ENCODE results near the gene IFT88. TPM values are rescaled to one million over a fixed set of nuclear protein-coding genes. Genes with fewer than 3 reads are reported as not detected.

IFT88 gene
- total RNA-seq, 1 experiment from 2014 or later = 12.3 TPM

DNA sequence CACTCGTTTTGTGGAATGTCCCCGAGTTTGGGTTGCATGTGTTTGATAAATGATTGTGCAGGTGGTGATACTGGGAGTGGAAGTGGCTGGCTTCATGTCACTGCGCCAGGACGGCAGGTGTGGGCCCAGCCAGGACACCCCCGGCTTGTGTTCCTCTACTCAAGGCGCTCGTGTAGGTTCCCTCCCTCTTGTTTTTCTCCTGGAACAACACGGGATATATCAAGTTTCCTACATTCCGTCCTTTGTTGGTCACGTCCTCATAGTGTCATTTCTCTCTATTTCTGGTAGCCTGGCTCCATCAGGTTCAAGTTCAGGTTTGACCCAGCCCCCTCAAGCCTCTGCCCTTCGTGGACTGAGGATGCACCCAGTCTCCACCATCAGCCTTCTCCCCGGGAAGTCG lies 152.8 kb downstream of the IFT88 start:
- POLR2A ChIA-PET = no interaction called here
- DNase-seq (ENCODE audit: low read depth, low spot score) (no peak), ATAC-seq (no peak)
- Histone ChIP-seq H3K4me1 (ENCODE audit: control insufficient read depth, insufficient read depth, low read length) (no peaks in the 10 kb centered on the region), H3K9me3 (ENCODE audit: control insufficient read depth, insufficient read depth, low read depth, low read length) (no peaks in the 10 kb centered on the region), H3K4me3 (ENCODE audit: low read depth in 2 of 2, low read length in 2 of 2) (no peak overlapping the region), H3K36me3 (ENCODE audit: control insufficient read depth, insufficient read depth, low read length) (no peaks in the 10 kb centered on the region), H3K27ac (ENCODE audit: low read length) (no peak overlapping the region), H3K27me3 (ENCODE audit: control insufficient read depth, insufficient read depth, low read length) (no peaks in the 10 kb centered on the region)
- TF ChIP-seq, protein P1, sequence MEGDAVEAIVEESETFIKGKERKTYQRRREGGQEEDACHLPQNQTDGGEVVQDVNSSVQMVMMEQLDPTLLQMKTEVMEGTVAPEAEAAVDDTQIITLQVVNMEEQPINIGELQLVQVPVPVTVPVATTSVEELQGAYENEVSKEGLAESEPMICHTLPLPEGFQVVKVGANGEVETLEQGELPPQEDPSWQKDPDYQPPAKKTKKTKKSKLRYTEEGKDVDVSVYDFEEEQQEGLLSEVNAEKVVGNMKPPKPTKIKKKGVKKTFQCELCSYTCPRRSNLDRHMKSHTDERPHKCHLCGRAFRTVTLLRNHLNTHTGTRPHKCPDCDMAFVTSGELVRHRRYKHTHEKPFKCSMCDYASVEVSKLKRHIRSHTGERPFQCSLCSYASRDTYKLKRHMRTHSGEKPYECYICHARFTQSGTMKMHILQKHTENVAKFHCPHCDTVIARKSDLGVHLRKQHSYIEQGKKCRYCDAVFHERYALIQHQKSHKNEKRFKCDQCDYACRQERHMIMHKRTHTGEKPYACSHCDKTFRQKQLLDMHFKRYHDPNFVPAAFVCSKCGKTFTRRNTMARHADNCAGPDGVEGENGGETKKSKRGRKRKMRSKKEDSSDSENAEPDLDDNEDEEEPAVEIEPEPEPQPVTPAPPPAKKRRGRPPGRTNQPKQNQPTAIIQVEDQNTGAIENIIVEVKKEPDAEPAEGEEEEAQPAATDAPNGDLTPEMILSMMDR (IDR thresholded peaks at IDR 0.05) = no peak
- TF ChIP-seq, protein P2, sequence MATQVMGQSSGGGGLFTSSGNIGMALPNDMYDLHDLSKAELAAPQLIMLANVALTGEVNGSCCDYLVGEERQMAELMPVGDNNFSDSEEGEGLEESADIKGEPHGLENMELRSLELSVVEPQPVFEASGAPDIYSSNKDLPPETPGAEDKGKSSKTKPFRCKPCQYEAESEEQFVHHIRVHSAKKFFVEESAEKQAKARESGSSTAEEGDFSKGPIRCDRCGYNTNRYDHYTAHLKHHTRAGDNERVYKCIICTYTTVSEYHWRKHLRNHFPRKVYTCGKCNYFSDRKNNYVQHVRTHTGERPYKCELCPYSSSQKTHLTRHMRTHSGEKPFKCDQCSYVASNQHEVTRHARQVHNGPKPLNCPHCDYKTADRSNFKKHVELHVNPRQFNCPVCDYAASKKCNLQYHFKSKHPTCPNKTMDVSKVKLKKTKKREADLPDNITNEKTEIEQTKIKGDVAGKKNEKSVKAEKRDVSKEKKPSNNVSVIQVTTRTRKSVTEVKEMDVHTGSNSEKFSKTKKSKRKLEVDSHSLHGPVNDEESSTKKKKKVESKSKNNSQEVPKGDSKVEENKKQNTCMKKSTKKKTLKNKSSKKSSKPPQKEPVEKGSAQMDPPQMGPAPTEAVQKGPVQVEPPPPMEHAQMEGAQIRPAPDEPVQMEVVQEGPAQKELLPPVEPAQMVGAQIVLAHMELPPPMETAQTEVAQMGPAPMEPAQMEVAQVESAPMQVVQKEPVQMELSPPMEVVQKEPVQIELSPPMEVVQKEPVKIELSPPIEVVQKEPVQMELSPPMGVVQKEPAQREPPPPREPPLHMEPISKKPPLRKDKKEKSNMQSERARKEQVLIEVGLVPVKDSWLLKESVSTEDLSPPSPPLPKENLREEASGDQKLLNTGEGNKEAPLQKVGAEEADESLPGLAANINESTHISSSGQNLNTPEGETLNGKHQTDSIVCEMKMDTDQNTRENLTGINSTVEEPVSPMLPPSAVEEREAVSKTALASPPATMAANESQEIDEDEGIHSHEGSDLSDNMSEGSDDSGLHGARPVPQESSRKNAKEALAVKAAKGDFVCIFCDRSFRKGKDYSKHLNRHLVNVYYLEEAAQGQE (IDR thresholded peaks at IDR 0.05; ENCODE audit: insufficient read depth in 1 of 2, low read depth in 2 of 2, low read length in 1 of 2) = no peak
- no peak for TF ChIP-seq SIN3A (IDR thresholded peaks at IDR 0.05; ENCODE audit: borderline replicate concordance, insufficient read depth, low read depth, low read length)
- TF ChIP-seq TCF7L2 (IDR thresholded peaks at IDR 0.05; ENCODE audit: low read depth, low read length) = no peak
- intact Hi-C loops (cut with micrococcal nuclease; ENCODE audit: unreplicated experiment) (no loop called here), in situ Hi-C loops (cut with HindIII; ENCODE audit: low pct_unique_long_range_greater_than_20kb, low sequenced_read_pairs) (no loop called here)
- CTCF ChIA-PET = no interaction called here
- no TSS peak for BruUV-seq (replicated peaks)

DNA sequence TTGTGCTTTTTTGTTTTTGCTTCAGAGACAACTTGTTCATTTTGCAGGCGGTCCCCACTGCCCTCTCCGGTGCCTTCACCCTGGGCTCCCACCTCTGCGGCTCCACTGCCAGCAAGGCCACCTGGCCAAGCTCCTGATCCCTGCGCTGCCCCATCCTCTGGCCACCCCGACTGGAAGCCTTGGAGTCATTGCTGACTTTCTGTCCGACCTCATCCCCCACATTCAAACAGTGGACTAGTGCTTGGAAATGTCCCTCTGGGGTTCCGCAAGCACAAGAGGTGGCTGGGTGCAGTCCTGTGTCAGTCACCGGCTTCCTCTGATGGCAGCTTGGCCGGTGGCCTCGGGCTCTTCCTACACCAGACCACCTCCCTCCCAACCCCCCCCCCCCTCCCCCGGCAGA lies 153.5 kb downstream of the IFT88 start:
- TF ChIP-seq POLR2AphosphoS5 (IDR thresholded peaks at IDR 0.05; ENCODE audit: low read depth, low read length) (no peak), SIN3A (IDR thresholded peaks at IDR 0.05; ENCODE audit: borderline replicate concordance, insufficient read depth, low read depth, low read length) (no peak), TCF7L2 (IDR thresholded peaks at IDR 0.05; ENCODE audit: low read depth, low read length) (no peak)
- TF ChIP-seq, protein P1 (IDR thresholded peaks at IDR 0.05) = no peak
- TF ChIP-seq, protein P2 (IDR thresholded peaks at IDR 0.05; ENCODE audit: insufficient read depth in 1 of 2, low read depth in 2 of 2, low read length in 1 of 2) = no peak
- ATAC-seq (no peak), DNase-seq (ENCODE audit: low read depth, low spot score) (no peak)
- Histone ChIP-seq H3K27ac (ENCODE audit: low read length) (no peak overlapping the region), H3K4me3 (ENCODE audit: low read depth in 2 of 2, low read length in 2 of 2) (no peak overlapping the region), H3K4me1 (ENCODE audit: control insufficient read depth, insufficient read depth, low read length) (no peaks in the 10 kb centered on the region), H3K36me3 (ENCODE audit: control insufficient read depth, insufficient read depth, low read length) (no peaks in the 10 kb centered on the region), H3K27me3 (ENCODE audit: control insufficient read depth, insufficient read depth, low read length) (no peaks in the 10 kb centered on the region), H3K9me3 (ENCODE audit: control insufficient read depth, insufficient read depth, low read depth, low read length) (no peaks in the 10 kb centered on the region)
- ChIA-PET POLR2A (no interaction called here), CTCF (interaction anchor here (0.7 kb wide), 1 partner anchor 487 kb away, joined by 3 read pairs; no protein-coding TSS in a partner anchor)
- no TSS peak for BruUV-seq (replicated peaks)
- intact Hi-C loops (cut with micrococcal nuclease; ENCODE audit: unreplicated experiment) = no loop called here
- in situ Hi-C loops (cut with HindIII; ENCODE audit: low pct_unique_long_range_greater_than_20kb, low sequenced_read_pairs) = no loop called here

Measured in Panc1 (cell line).